GM21447 (cell line): ENCODE results near the gene EPS8.
A peak's percentile ranks its signal among the peaks of the same experiment; 100 is the strongest.

Experiments
- ATAC-seq: cut with Tn5 transposase; IDR thresholded peaks from one replicate; pipeline ENCODE4 v1.9.1; 2021; ENCODE audit not compliant: unreplicated experiment

The EPS8 gene

GRCh38 chr12:15721316-15722115 lies 67.7 kb downstream of the EPS8 start:
- no peak for ATAC-seq

- no peak for ATAC-seq
Measured at GRCh38 chr12:15720295-15720694, 68.9 kb downstream of the EPS8 start.

- no peak for ATAC-seq
Measured at GRCh38 chr12:15719230-15719629, 70.0 kb downstream of the EPS8 start.

GRCh38 chr12:15717940-15718567 lies 71.1 kb downstream of the EPS8 start:
- ATAC-seq = no peak

DNA sequence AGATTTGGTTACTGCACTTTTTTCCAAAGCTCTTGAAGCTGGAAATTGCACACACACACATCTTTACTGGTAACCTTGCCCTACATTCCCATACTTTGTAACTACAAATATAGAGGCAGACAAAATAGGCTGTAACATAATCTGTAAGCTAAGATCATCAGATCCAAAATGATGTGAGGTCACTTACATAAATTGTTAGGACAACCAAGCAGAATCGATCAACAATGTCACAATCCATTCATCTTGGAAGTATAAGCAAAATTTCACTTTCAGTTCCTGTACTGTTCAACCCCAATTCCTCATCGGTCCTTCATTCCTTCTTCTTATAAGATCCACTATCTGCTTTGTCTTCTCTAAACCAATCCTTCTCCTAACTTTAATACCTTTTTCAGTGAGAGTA lies 72.6 kb downstream of the EPS8 start:
- ATAC-seq = no peak

- no peak for ATAC-seq
Measured at GRCh38 chr12:15714256-15714655, 74.9 kb downstream of the EPS8 start.

DNA sequence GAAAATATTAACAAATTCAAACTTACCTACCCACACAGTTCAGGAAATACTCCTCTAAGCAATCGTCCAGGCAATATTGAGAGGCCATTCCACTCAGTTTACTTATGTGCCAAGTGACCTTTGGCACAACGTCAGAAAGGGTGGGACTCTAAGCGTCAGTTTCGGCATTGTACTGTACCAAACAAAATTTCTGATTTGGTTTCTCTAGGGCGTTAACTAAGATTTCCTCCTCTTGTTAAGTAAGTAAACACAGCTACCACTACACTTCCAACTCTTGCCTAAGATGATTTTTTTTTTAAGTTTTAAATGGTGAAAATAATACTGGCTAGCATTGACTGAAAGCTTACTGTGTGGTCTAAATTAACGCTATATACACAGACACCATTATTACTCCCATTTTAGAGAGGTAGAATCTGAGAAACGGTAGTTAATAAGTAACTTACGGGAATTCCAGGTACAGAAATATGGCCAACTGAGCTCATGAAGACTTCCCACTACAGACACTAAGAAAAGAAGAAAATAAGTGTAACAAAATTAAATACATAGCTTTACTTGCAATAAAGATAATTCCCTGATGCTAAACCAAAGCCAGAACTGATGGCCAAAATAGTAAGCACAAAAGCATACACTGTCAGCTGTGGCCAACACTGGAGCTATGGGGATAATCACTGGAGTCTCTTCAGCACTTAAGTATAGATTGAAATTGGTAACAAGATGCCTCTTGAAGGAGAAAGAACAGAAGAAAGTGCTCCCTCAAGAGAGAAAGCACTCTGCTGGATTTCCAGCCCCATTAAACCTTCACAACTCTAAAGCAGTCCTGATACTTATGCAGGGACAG lies 76.1 kb downstream of the EPS8 start:
- no peak for ATAC-seq

- ATAC-seq = no peak
Measured at GRCh38 chr12:15712160-15712559, 77.0 kb downstream of the EPS8 start.

GRCh38 chr12:15710860-15711510 lies 78.2 kb downstream of the EPS8 start:
- no peak for ATAC-seq

GRCh38 chr12:15709551-15709950 lies 79.6 kb downstream of the EPS8 start:
- ATAC-seq = no peak

DNA sequence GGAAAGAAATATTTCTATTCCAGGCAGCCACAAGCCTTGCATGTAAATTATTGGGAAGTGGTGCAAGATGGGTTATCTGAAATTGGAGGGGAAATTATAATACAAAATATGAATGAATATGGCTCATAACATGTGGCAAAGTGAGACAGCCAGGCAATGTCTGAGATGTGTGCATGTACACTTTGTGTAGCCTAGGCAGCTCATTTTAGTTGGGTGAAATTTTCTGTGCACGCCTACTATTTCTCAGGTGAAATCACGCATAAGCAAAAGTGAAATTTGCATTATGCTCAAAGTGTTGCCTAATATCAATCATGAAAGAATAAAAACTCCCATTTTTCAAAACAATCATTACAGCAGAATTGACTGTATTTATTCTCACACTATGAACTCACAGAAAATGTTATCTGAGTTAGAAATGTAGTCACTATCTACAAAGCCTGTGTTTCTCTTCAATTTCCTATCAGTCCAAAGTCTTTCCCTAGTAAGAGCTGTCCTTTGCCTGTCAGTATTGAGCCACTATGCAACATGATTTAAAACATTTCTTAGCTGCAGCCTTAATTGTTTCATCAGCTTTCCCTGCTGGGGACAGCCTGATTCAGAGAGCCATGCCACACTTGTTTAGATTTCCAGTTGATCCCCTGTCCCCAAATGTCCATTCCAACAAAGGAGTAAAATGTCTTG lies 80.7 kb downstream of the EPS8 start:
- ATAC-seq = no peak

DNA sequence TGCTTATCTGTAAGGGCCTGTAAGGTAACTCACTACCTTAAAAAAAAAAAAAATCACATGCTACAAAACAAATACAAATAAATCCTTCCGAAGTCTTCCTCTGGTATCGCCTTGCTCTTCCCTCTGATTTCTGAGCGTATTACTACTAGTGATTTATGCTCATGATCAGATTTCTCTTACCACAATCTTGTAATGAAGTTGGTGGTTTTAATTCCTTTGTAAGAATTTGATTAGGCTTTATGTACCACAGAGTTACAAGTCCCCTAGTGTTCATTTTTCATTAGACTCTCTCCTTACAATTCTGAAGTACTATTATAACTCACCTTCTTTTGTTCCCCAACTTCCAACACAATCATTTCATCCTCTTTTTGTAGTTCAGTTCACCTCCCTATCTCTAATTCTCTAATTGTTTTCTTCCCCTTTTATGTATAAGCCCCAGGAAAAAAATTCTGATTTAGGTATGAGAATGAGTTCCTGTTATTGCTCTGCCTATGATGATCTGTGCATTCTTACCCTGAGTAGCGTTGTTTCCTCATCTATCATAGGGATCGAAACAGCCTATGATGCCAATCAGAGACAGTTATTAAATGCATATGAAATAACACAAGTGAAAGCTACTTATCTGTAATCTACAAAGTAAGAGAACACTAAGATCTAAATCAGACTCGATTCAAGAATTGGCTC lies 81.5 kb downstream of the EPS8 start:
- no peak for ATAC-seq

DNA sequence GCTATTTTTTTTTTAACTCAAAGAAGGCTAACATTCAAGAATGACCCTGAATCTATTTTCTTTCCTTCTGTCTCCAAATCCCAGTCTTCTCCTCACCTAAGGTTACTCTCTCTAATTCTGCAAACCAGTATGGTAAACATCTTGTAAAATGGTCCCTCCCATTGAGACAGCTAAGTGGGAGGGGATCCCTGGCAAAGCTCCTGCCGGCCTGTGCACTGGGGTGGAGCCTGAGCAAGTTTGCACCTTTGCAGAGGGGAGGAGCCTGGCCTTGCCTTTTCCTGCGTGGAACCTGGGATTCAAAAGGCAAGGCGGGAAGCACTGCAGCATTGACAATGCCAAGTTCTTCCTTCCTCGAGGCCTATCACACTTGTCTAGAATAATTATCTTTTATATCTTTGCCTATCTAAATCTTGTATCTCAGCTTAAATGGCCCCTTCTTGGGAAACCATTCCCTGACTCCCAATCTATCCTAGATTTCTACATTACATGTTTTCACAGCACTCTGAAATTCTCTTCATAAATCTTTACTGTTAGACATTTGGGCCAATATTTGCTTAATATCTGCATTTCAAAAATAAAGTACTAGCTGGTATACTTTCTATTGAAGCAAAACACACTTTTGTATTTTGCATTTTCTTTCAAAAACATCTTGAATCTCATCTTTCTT lies 83.0 kb downstream of the EPS8 start:
- ATAC-seq = no peak

- ATAC-seq = no peak
Measured at GRCh38 chr12:15705606-15706005, 83.6 kb downstream of the EPS8 start.

- ATAC-seq = no peak
Measured at GRCh38 chr12:15702276-15702675, 86.9 kb downstream of the EPS8 start.

DNA sequence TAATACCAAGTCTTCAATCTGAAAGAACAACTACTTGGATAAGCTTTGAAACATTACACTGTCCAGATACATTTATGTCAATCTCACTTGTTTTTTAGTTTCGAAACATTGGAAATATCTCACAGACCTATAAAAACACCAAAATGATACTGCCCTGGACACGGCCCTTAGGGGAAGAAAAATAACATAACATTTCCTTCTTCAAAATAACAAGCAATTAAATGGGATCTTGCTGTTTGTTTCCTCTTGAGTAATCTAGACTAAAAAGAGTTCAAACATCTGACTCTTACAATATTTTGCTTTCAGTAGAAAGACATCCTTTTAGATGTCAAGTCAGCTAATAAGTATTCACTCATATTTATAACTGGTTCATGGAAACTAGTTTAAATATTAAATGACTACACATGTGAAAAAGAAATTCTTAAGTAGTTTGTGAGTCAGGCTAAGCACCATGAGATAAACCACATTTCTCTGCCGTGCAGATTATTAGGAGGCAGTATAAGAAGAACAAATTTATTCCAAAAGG lies 87.5 kb downstream of the EPS8 start:
- ATAC-seq = no peak

- ATAC-seq = peak; percentile 58
Measured at GRCh38 chr12:15701206-15701605, 88.0 kb downstream of the EPS8 start.

DNA sequence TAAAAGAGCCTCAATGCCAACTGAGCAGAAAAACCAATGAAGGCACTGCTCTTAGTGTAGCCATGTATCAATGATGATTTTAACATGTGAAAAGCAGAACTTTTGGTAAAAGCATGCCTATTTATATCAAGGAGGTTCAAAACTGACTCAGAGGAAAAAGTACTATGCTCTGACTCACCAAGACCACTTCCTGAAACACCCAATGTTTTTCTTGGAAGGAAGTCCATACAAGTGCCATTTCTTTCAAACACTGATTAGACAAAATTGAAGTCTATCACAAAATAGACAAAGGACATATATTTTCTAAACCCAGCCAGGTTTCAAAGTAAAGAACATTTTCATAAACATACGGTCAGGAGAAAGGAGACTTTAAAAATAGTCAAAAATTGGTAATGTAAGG lies 88.6 kb downstream of the EPS8 start:
- peak; percentile 71 for ATAC-seq

- ATAC-seq = no peak
Measured at GRCh38 chr12:15699886-15700285, 89.3 kb downstream of the EPS8 start.
